Breast epithelium (tissue), 3 donors: Measurements from ENCODE around the gene SYVN1.

ENCODE experiments used
- POLR2A ChIP-seq: fragments of 450-650 bp; IDR thresholded peaks from one replicate; pipeline ENCODE4 v1.6.1; 2016; ENCODE audit warnings: antibody characterized with exemption, mild to moderate bottlenecking, moderate library complexity
- POLR2AphosphoS5 ChIP-seq, 3 donors: sonication (generic); formaldehyde crosslinking; IDR thresholded peaks; one replicate each; pipeline ENCODE4 v1.6.1; 2017; ENCODE audit warnings: antibody characterized with exemption in 3 of 3
- TF ChIP-seq, protein P1 (sequence below), 3 donors: fragments of 450-650 bp; IDR thresholded peaks; one replicate each; pipeline ENCODE4 v1.5.1; 2016 to 2017; ENCODE audit warnings: antibody characterized with exemption in 3 of 3, mild to moderate bottlenecking in 3 of 3, moderate library complexity in 3 of 3

DNA sequence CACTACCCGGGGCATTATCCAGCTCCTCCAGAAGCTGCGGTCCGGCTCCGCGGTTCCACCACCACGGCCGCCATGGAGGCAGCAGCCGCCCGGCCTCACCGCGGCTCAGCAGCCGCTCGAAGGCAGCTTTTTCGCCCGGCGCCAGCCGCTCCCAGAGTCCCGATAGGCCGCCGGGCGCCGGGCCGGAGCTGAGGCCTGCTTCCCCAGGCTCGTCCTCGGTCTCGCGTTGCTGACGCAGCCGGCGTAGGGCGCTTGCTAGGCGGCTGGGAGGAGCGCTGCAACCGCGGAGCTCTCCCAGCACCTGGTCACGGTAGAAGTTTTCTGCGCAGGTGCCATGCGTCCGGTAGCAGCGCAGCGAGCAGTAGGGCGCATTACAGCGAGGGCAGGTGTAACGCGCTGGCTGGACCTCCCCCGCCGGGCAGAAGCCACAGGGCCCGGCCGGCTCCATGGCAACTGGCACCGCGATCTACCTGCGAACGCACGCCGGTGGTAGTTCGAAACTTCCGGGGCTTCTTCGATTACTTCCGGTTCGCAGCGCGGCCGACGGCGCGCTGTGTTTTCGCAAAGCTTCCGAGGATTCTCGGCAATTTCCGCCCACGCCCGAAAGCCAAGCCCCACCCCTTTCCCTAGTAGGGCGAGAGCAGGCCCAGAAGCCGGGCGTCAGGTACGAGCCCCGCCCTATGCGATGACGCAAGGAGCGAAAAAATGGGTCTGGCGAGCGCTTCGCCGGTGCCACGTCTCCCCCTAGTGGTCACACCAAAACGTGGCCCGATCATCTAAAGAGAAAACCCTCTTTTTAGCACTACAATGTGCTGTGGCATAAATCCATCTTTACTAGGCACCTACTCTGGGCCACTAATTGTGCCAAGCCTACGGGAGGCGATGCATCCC lies 16.9 kb downstream of the SYVN1 start, which contains the start of gene ZNHIT2:
- TF ChIP-seq, protein P1, sequence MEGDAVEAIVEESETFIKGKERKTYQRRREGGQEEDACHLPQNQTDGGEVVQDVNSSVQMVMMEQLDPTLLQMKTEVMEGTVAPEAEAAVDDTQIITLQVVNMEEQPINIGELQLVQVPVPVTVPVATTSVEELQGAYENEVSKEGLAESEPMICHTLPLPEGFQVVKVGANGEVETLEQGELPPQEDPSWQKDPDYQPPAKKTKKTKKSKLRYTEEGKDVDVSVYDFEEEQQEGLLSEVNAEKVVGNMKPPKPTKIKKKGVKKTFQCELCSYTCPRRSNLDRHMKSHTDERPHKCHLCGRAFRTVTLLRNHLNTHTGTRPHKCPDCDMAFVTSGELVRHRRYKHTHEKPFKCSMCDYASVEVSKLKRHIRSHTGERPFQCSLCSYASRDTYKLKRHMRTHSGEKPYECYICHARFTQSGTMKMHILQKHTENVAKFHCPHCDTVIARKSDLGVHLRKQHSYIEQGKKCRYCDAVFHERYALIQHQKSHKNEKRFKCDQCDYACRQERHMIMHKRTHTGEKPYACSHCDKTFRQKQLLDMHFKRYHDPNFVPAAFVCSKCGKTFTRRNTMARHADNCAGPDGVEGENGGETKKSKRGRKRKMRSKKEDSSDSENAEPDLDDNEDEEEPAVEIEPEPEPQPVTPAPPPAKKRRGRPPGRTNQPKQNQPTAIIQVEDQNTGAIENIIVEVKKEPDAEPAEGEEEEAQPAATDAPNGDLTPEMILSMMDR (IDR thresholded peaks at IDR 0.05), result peak; percentile 96 to 99 (median 99)
- TF ChIP-seq POLR2AphosphoS5 (IDR thresholded peaks at IDR 0.05) (peak; percentile 80 to 91 (median 84)), POLR2A (peak; percentile 62)
